T47D (cell line): ENCODE results near the gene RSPO3.
"Not testable (repeated sequence)": the region's sequence is repeated elsewhere in the genome, so short reads cannot be mapped to it uniquely, and the experiment has no call there.

Source experiments
- DNase-seq, 2 experiments: peaks; one replicate each; pipeline versions ENCODE4 v3.0.0 to v3.0.0-alpha.2; 2011 to 2012; ENCODE audit warnings: low read depth in 1 of 2, low spot score in 1 of 2
- JUND ChIP-seq: IDR thresholded peaks from 2 replicates; pipeline ENCODE4 v1.6.1; 2012; ENCODE audit warnings: low read depth
- in situ Hi-C: cut with HindIII; loops from 2 replicates; pipeline ENCODE4 v1.10.0; 2016; ENCODE audit warnings: low sequenced_read_pairs, low pct_unique_long_range_greater_than_20kb

The RSPO3 gene

GRCh38 chr6:127205036-127205435 is 86.6 kb downstream of the RSPO3 start:
- peak in 1 of 2 experiments; percentile 6 for DNase-seq
- in situ Hi-C loops, result no loop called here
- no peak for TF ChIP-seq JUND

GRCh38 chr6:127206531-127207095 is 88.1 kb downstream of the RSPO3 start:
- DNase-seq, result no peak
- in situ Hi-C loops, result no loop called here
- TF ChIP-seq JUND, result no peak

GRCh38 chr6:127207591-127208120 is 89.2 kb downstream of the RSPO3 start:
- DNase-seq, result no peak
- no peak for TF ChIP-seq JUND
- in situ Hi-C loops, result no loop called here

- no peak for TF ChIP-seq JUND
- in situ Hi-C loops, result no loop called here
- DNase-seq, result no peak
Measured at GRCh38 chr6:127210725-127211124, 92.3 kb downstream of the RSPO3 start.

GRCh38 chr6:127212376-127212775 is 93.9 kb downstream of the RSPO3 start:
- DNase-seq, result no peak
- no peak for TF ChIP-seq JUND
- in situ Hi-C loops, result no loop called here

GRCh38 chr6:127214032-127214431 is 95.6 kb downstream of the RSPO3 start:
- in situ Hi-C loops, DNase-seq: not testable (repeated sequence)

GRCh38 chr6:127214531-127214930 is 96.1 kb downstream of the RSPO3 start:
- DNase-seq, in situ Hi-C loops: not testable (repeated sequence)

GRCh38 chr6:127215931-127216330 is 97.5 kb downstream of the RSPO3 start:
- no peak for DNase-seq
- in situ Hi-C loops, result no loop called here
- no peak for TF ChIP-seq JUND

- in situ Hi-C loops, result no loop called here
- TF ChIP-seq JUND, result no peak
- DNase-seq, result no peak
Measured at GRCh38 chr6:127216810-127217789, 98.6 kb downstream of the RSPO3 start.

GRCh38 chr6:127219869-127220268 is 101.4 kb downstream of the RSPO3 start:
- DNase-seq, result no peak
- in situ Hi-C loops, result no loop called here
- no peak for TF ChIP-seq JUND

GRCh38 chr6:127221201-127221600 is 102.7 kb downstream of the RSPO3 start:
- in situ Hi-C loops, result no loop called here
- no peak for DNase-seq
- no peak for TF ChIP-seq JUND

- no peak for TF ChIP-seq JUND
- DNase-seq, result no peak
- in situ Hi-C loops, result no loop called here
Measured at GRCh38 chr6:127222418-127222817, 103.9 kb downstream of the RSPO3 start.

- in situ Hi-C loops, result no loop called here
- no peak for DNase-seq
- no peak for TF ChIP-seq JUND
Measured at GRCh38 chr6:127225497-127225896, 107.0 kb downstream of the RSPO3 start.

- in situ Hi-C loops, DNase-seq: not testable (repeated sequence)
Measured at GRCh38 chr6:127233819-127234218, 115.3 kb downstream of the RSPO3 start.
